ENCODE results near the gene YTHDC2.
"Not testable (repeated sequence)": the region's sequence is repeated elsewhere in the genome, so short reads cannot be mapped to it uniquely, and the experiment has no call there.

Gene YTHDC2

DNA sequence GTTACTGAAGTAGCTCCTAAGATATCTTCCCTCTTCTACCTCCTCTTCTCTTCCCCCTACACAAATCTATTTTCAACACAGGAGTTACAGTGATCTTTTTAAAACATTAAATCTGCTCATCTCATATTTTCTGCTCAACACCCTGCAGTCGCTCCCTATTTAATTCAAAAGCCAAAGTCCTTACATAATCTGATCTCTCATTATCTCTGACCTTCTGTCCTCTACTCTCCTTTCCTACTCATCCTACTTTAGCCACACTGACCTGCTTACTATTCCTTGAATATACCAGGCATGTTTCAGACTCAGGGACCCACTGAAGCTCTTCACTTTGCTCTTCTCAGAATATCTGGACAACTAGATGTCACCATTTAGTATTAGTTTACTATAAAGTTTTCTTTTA, 87.9 kb downstream of the YTHDC2 start:
- DNase-seq (ENCODE audit: low read depth in 1 of 2, low spot score in 1 of 2), result no peak
- TF ChIP-seq GABPA (IDR thresholded peaks at IDR 0.05; ENCODE audit: low read depth), result no peak
- no peak for TF ChIP-seq SPI1 (IDR thresholded peaks at IDR 0.05; ENCODE audit: borderline replicate concordance, low read depth)
- no peak for TF ChIP-seq REST (IDR thresholded peaks at IDR 0.05; ENCODE audit: insufficient replicate concordance, low read depth)
- TF ChIP-seq, protein P1, sequence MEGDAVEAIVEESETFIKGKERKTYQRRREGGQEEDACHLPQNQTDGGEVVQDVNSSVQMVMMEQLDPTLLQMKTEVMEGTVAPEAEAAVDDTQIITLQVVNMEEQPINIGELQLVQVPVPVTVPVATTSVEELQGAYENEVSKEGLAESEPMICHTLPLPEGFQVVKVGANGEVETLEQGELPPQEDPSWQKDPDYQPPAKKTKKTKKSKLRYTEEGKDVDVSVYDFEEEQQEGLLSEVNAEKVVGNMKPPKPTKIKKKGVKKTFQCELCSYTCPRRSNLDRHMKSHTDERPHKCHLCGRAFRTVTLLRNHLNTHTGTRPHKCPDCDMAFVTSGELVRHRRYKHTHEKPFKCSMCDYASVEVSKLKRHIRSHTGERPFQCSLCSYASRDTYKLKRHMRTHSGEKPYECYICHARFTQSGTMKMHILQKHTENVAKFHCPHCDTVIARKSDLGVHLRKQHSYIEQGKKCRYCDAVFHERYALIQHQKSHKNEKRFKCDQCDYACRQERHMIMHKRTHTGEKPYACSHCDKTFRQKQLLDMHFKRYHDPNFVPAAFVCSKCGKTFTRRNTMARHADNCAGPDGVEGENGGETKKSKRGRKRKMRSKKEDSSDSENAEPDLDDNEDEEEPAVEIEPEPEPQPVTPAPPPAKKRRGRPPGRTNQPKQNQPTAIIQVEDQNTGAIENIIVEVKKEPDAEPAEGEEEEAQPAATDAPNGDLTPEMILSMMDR (IDR thresholded peaks at IDR 0.05; ENCODE audit: insufficient read depth, low read length), result no peak
- no peak for TF ChIP-seq POLR2AphosphoS5 (IDR thresholded peaks at IDR 0.05; ENCODE audit: low read depth)
- H3K27me3 ChIP-seq (ENCODE audit: insufficient read depth, poor library complexity, severe bottlenecking), result no peaks in the 10 kb centered on the region
- no peak overlapping the region for H3K27ac ChIP-seq (replicated peaks)
- H3K4me3 ChIP-seq (replicated peaks; ENCODE audit: insufficient read depth, low read length), result no peak overlapping the region

GRCh38 chr5:113603246-113603645, 89.8 kb downstream of the YTHDC2 start:
- DNase-seq (ENCODE audit: low read depth in 1 of 2, low spot score in 1 of 2); H3K27ac ChIP-seq (replicated peaks); H3K27me3 ChIP-seq (ENCODE audit: insufficient read depth, poor library complexity, severe bottlenecking); H3K4me3 ChIP-seq (replicated peaks; ENCODE audit: insufficient read depth, low read length): not testable (repeated sequence)

- H3K27me3 ChIP-seq (ENCODE audit: insufficient read depth, poor library complexity, severe bottlenecking), result no peaks in the 10 kb centered on the region
- DNase-seq (ENCODE audit: low read depth in 1 of 2, low spot score in 1 of 2), result peak in 1 of 2 experiments; percentile 26
- TF ChIP-seq, protein P1 (IDR thresholded peaks at IDR 0.05; ENCODE audit: insufficient read depth, low read length), result peak; percentile 3
- TF ChIP-seq GABPA (IDR thresholded peaks at IDR 0.05; ENCODE audit: low read depth), result no peak
- H3K4me3 ChIP-seq (replicated peaks; ENCODE audit: insufficient read depth, low read length), result no peak overlapping the region
- no peak overlapping the region for H3K27ac ChIP-seq (replicated peaks)
Observed at GRCh38 chr5:113606298-113607134, 93.0 kb downstream of the YTHDC2 start.

DNA sequence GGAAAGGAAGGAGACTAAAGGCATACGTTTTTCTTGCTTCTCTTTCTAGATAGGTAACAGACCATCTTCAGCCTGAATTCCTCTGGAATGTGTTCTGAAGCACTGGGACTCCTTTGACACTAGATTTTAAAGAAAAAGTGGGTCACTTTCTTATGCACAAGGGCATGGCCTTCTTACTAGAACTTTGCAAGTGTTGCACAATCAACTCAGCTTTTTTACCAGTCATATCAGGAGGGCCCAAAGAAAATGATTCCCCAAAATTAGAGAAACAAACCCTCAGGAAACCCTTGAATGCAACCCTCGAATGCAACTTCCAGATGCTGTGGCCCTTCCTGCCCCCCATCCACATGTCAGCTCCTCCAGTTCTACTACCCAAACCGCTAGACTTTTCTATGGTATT, 93.9 kb downstream of the YTHDC2 start:
- Histone ChIP-seq H3K27me3 (ENCODE audit: insufficient read depth, poor library complexity, severe bottlenecking) (no peaks in the 10 kb centered on the region), H3K27ac (replicated peaks) (no peak overlapping the region), H3K4me3 (replicated peaks; ENCODE audit: insufficient read depth, low read length) (no peak overlapping the region)
- TF ChIP-seq POLR2AphosphoS5 (IDR thresholded peaks at IDR 0.05; ENCODE audit: low read depth) (no peak), SPI1 (IDR thresholded peaks at IDR 0.05; ENCODE audit: borderline replicate concordance, low read depth) (no peak), GABPA (IDR thresholded peaks at IDR 0.05; ENCODE audit: low read depth) (no peak), REST (IDR thresholded peaks at IDR 0.05; ENCODE audit: insufficient replicate concordance, low read depth) (no peak)
- TF ChIP-seq, protein P1 (IDR thresholded peaks at IDR 0.05; ENCODE audit: insufficient read depth, low read length), result no peak
- no peak for DNase-seq (ENCODE audit: low read depth in 1 of 2, low spot score in 1 of 2)
